ENCODE data around the gene WWC2. TPM values are rescaled to one million over a fixed set of nuclear protein-coding genes. Genes with fewer than 3 reads are reported as not detected.

The WWC2 gene
- total RNA-seq, 1 donor from 2014 or later = 17.3 TPM

- DNase-seq (ENCODE audit: low read depth) = no peak
Measured at GRCh38 chr4:183350317-183351071, 251.4 kb downstream of the WWC2 start.

GRCh38 chr4:183352546-183352945, 253.5 kb downstream of the WWC2 start:
- no peak for DNase-seq (ENCODE audit: low read depth)

- no peak for DNase-seq (ENCODE audit: low read depth)
Measured at GRCh38 chr4:183353557-183353956, 254.5 kb downstream of the WWC2 start.

GRCh38 chr4:183354219-183354618, 255.2 kb downstream of the WWC2 start:
- DNase-seq (ENCODE audit: low read depth) = no peak

GRCh38 chr4:183355405-183355804, 256.3 kb downstream of the WWC2 start:
- no peak for DNase-seq (ENCODE audit: low read depth)

- DNase-seq (ENCODE audit: low read depth) = no peak
Measured at GRCh38 chr4:183356173-183356830, 257.2 kb downstream of the WWC2 start.

GRCh38 chr4:183356931-183357675, 258.0 kb downstream of the WWC2 start:
- DNase-seq (ENCODE audit: low read depth) = no peak

- no peak for DNase-seq (ENCODE audit: low read depth)
Measured at GRCh38 chr4:183358215-183358755, 259.2 kb downstream of the WWC2 start.

GRCh38 chr4:183360161-183360919, 261.3 kb downstream of the WWC2 start:
- no peak for DNase-seq (ENCODE audit: low read depth)

GRCh38 chr4:183362036-183362435, 263.0 kb downstream of the WWC2 start:
- DNase-seq (ENCODE audit: low read depth) = no peak

GRCh38 chr4:183362916-183363542, 264.0 kb downstream of the WWC2 start:
- DNase-seq (ENCODE audit: low read depth) = no peak

- DNase-seq (ENCODE audit: low read depth) = no peak
Measured at GRCh38 chr4:183364025-183364424, 265.0 kb downstream of the WWC2 start.

- DNase-seq (ENCODE audit: low read depth) = no peak
Measured at GRCh38 chr4:183366206-183366835, 267.3 kb downstream of the WWC2 start.

- no peak for DNase-seq (ENCODE audit: low read depth)
Measured at GRCh38 chr4:183369073-183369472, 270.0 kb downstream of the WWC2 start.

Other genes with a start within 250 kb of the WWC2 start
- 70.2 and 77.3 TPM in 2 replicates for gene DCTD, start 181.9 kb upstream of the WWC2 start, total RNA-seq
- not detected in 2 replicates for gene CLDN22, start 221.0 kb downstream of the WWC2 start, total RNA-seq
- not detected in 2 replicates for gene CLDN24, start 223.2 kb downstream of the WWC2 start, total RNA-seq